ENCODE measurements around the gene GEMIN7. TPM values are rescaled to one million over a fixed set of nuclear protein-coding genes. Genes with fewer than 3 reads are reported as not detected.

GEMIN7 gene
- total RNA-seq (13.8 TPM), polyA plus RNA-seq (ENCODE audit: insufficient read depth in 1 of 8, insufficient read length in 8 of 8, low replicate concordance in 1 of 8) (10 to 100 TPM; 19.9 to 25.3 (median 21.8) TPM)
- long read RNA-seq, donor 1, partial matches to known transcripts = 0 of 4 reads
- long read RNA-seq, donor 1, other reads (novel, unspliced or antisense) = 0 of 4 reads
- long read RNA-seq, donor 2, partial matches to known transcripts = 0 of 3 reads
- long read RNA-seq, donor 2, other reads (novel, unspliced or antisense) = 0 of 3 reads
- long read RNA-seq, donor 3, transcript GEMIN7-201 (3 exons, 1,657 nt) = major isoform, 8 of 16 reads
- long read RNA-seq, donor 3, partial matches to known transcripts = 0 of 16 reads
- long read RNA-seq, donor 3, other reads (novel, unspliced or antisense) = 0 of 16 reads
- long read RNA-seq, donor 4, partial matches to known transcripts = 0 of 10 reads
- long read RNA-seq, donor 4, other reads (novel, unspliced or antisense) = 0 of 10 reads
- long read RNA-seq, donor 5, transcript GEMIN7-202 (2 exons, 716 nt) = major isoform, 12 of 25 reads
- long read RNA-seq, donor 5, transcript GEMIN7-201 (3 exons, 1,657 nt) = minor isoform, 5 of 25 reads
- long read RNA-seq, donor 5, transcript GEMIN7-204 (3 exons, 576 nt) = minor isoform, 6 of 25 reads
- long read RNA-seq, donor 5, partial matches to known transcripts = 0 of 25 reads
- long read RNA-seq, donor 5, other reads (novel, unspliced or antisense) = 0 of 25 reads
- long read RNA-seq, donor 6, transcript GEMIN7-202 (2 exons, 716 nt) = major isoform, 10 of 17 reads
- long read RNA-seq, donor 6, partial matches to known transcripts = 0 of 17 reads
- long read RNA-seq, donor 6, other reads (novel, unspliced or antisense) = 0 of 17 reads
- long read RNA-seq, donor 7, transcript GEMIN7-202 (2 exons, 716 nt) = major isoform, 7 of 15 reads
- long read RNA-seq, donor 7, transcript GEMIN7-201 (3 exons, 1,657 nt) = minor isoform, 5 of 15 reads
- long read RNA-seq, donor 7, partial matches to known transcripts = 0 of 15 reads
- long read RNA-seq, donor 7, other reads (novel, unspliced or antisense) = 0 of 15 reads
- long read RNA-seq, donor 8, partial matches to known transcripts = 0 of 8 reads
- long read RNA-seq, donor 8, other reads (novel, unspliced or antisense) = 0 of 8 reads
- long read RNA-seq, donor 9, partial matches to known transcripts = 0 of 5 reads
- long read RNA-seq, donor 9, other reads (novel, unspliced or antisense) = 0 of 5 reads
- long read RNA-seq, donor 10, partial matches to known transcripts = 0 of 5 reads
- long read RNA-seq, donor 10, other reads (novel, unspliced or antisense) = 0 of 5 reads
- long read RNA-seq, donor 11, partial matches to known transcripts = 0 of 6 reads
- long read RNA-seq, donor 11, other reads (novel, unspliced or antisense) = 0 of 6 reads

DNA sequence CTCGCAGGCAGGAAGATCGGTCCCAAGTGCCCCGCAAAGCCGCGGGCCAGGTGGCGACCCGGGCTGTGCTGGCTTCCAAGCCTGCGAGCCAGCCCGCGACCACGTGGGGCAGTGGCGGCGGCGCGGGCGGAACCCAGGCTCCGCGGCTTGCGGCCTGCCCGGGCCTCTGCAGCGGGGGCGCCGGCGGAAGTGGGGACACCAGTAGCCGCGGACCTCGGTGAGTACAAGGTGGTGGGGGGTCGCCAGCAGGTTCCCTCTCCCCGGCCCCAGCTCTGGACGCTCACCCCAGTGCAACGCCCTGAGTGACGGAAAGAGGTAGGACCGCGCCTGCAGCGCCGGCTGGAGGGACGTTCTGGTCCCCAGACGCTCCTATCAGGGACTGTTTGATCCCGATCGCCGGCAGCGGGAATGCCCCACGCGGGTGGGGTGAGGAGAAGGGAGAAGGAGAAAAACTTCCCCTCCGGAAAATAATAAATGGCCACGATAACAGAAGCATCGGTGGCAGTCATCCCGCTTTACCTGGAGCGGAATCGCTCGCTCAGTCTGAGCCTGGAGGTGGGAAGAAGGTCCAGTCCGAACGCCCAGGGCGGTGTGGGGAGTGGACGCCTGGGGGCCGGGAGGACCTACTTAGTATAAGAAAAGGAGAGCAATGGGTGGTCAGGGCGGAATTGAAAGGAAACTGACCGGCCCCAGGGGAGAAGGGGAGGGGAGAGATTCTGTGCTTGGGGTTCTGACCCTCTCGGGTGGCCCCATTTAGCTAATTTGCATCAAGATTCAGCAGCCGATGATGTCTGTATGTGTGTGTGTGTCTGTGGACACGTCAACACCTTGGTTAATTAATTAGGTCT, at the start of gene GEMIN7:
Gene GEMIN7 (plus strand): TSS at position 198 of the 848 bp plus-strand sequence. CDS start 10,855 bp downstream, outside the sequence.
- H3K36me3 ChIP-seq (ENCODE audit: control insufficient read depth, insufficient read depth, low read length) = peaks cover 11% of the 10 kb centered on the region
- WGBS (ENCODE audit: insufficient coverage) = under 1% methylated on average over 46 of the region's 61 CpGs
- peaks cover 33% of the 10 kb centered on the region for H3K4me1 ChIP-seq (ENCODE audit: control insufficient read depth, insufficient read depth, low read length)
- H3K27me3 ChIP-seq (ENCODE audit: control insufficient read depth, insufficient read depth, low read length) = peaks cover 4% of the 10 kb centered on the region
- no peaks in the 10 kb centered on the region for H3K9me3 ChIP-seq (replicated peaks; ENCODE audit: control insufficient read depth, low read depth, low read length)
- H3K4me3 ChIP-seq (ENCODE audit: low read length) = peak within 1 kb of the TSS; percentile 86
- peak within 1 kb of the TSS; percentile 21 for H3K27ac ChIP-seq (ENCODE audit: low read length)
- peak; percentile 81 for DNase-seq

DNA sequence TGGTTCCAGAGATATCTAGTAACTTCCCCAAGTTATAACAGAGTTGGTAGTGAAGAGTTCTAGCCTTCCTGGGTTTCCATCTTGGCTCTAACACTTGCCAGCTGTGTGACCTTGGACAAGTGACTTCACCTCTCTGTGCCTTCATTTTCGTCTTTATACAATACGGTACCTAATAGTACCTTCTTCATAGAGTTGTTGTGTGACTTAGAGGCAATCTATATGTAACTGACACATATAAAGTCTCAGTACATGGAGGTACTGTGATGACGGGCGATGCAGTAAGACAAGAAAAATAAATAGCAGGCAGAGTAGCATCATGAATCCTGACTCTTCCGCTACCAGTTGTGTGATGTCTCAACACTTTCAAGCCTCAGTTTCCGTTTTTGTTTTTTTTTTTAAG, 48.2 kb upstream of the GEMIN7 start:
- Histone ChIP-seq H3K4me1 (ENCODE audit: control insufficient read depth, insufficient read depth, low read length) (no peaks in the 10 kb centered on the region), H3K36me3 (ENCODE audit: control insufficient read depth, insufficient read depth, low read length) (peaks cover 49% of the 10 kb centered on the region), H3K27ac (ENCODE audit: low read length) (no peak overlapping the region), H3K9me3 (replicated peaks; ENCODE audit: control insufficient read depth, low read depth, low read length) (no peaks in the 10 kb centered on the region), H3K27me3 (ENCODE audit: control insufficient read depth, insufficient read depth, low read length) (no peaks in the 10 kb centered on the region), H3K4me3 (ENCODE audit: low read length) (no peak overlapping the region)
- WGBS (ENCODE audit: insufficient coverage) = 90% methylated on average over 4 of the region's 6 CpGs
- DNase-seq = no peak

GRCh38 chr19:45032421-45032820, 46.6 kb upstream of the GEMIN7 start:
- H3K4me3 ChIP-seq (ENCODE audit: low read length) = no peak overlapping the region
- H3K27ac ChIP-seq (ENCODE audit: low read length) = no peak overlapping the region
- WGBS (ENCODE audit: insufficient coverage) = 81% methylated on average over 18 of the region's 18 CpGs
- H3K36me3 ChIP-seq (ENCODE audit: control insufficient read depth, insufficient read depth, low read length) = peaks cover 51% of the 10 kb centered on the region
- DNase-seq = no peak
- H3K4me1 ChIP-seq (ENCODE audit: control insufficient read depth, insufficient read depth, low read length) = no peaks in the 10 kb centered on the region
- no peaks in the 10 kb centered on the region for H3K27me3 ChIP-seq (ENCODE audit: control insufficient read depth, insufficient read depth, low read length)
- H3K9me3 ChIP-seq (replicated peaks; ENCODE audit: control insufficient read depth, low read depth, low read length) = no peaks in the 10 kb centered on the region

GRCh38 chr19:45035755-45036154, 43.3 kb upstream of the GEMIN7 start:
- Histone ChIP-seq H3K36me3 (ENCODE audit: control insufficient read depth, insufficient read depth, low read length) (peaks cover 40% of the 10 kb centered on the region), H3K27ac (ENCODE audit: low read length) (no peak overlapping the region), H3K27me3 (ENCODE audit: control insufficient read depth, insufficient read depth, low read length) (no peaks in the 10 kb centered on the region), H3K9me3 (replicated peaks; ENCODE audit: control insufficient read depth, low read depth, low read length) (no peaks in the 10 kb centered on the region), H3K4me3 (ENCODE audit: low read length) (no peak overlapping the region), H3K4me1 (ENCODE audit: control insufficient read depth, insufficient read depth, low read length) (peaks cover 15% of the 10 kb centered on the region)
- 97% methylated on average over 5 of the region's 6 CpGs for WGBS (ENCODE audit: insufficient coverage)
- DNase-seq = no peak

- Histone ChIP-seq H3K4me3 (ENCODE audit: low read length) (no peak overlapping the region), H3K9me3 (replicated peaks; ENCODE audit: control insufficient read depth, low read depth, low read length) (no peaks in the 10 kb centered on the region), H3K36me3 (ENCODE audit: control insufficient read depth, insufficient read depth, low read length) (peaks cover 53% of the 10 kb centered on the region), H3K27ac (ENCODE audit: low read length) (no peak overlapping the region), H3K4me1 (ENCODE audit: control insufficient read depth, insufficient read depth, low read length) (peaks cover 15% of the 10 kb centered on the region), H3K27me3 (ENCODE audit: control insufficient read depth, insufficient read depth, low read length) (no peaks in the 10 kb centered on the region)
- no peak for DNase-seq
- WGBS (ENCODE audit: insufficient coverage) = 86% methylated on average over 23 of the region's 37 CpGs
Measured at GRCh38 chr19:45037393-45038169, 41.5 kb upstream of the GEMIN7 start.

- H3K9me3 ChIP-seq (replicated peaks; ENCODE audit: control insufficient read depth, low read depth, low read length) = no peaks in the 10 kb centered on the region
- 2% methylated on average over 62 of the region's 62 CpGs for WGBS (ENCODE audit: insufficient coverage)
- H3K4me1 ChIP-seq (ENCODE audit: control insufficient read depth, insufficient read depth, low read length) = peaks cover 15% of the 10 kb centered on the region
- H3K4me3 ChIP-seq (ENCODE audit: low read length) = peak within 1 kb of the TSS; percentile 75
- H3K27ac ChIP-seq (ENCODE audit: low read length) = peak within 1 kb of the TSS; percentile 91
- no peaks in the 10 kb centered on the region for H3K27me3 ChIP-seq (ENCODE audit: control insufficient read depth, insufficient read depth, low read length)
- peak; percentile 97 for DNase-seq
- H3K36me3 ChIP-seq (ENCODE audit: control insufficient read depth, insufficient read depth, low read length) = peaks cover 54% of the 10 kb centered on the region
Measured at GRCh38 chr19:45038931-45039893, 39.8 kb upstream of the GEMIN7 start, which contains the start of gene CLASRP. TSS of gene CLASRP (plus strand) at chr19:45039045. CDS start at chr19:45040213, 1,168 bp downstream.

- 87% methylated on average over 12 of the region's 19 CpGs for WGBS (ENCODE audit: insufficient coverage)
- Histone ChIP-seq H3K36me3 (ENCODE audit: control insufficient read depth, insufficient read depth, low read length) (peaks cover 56% of the 10 kb centered on the region), H3K27ac (ENCODE audit: low read length) (no peak overlapping the region), H3K27me3 (ENCODE audit: control insufficient read depth, insufficient read depth, low read length) (no peaks in the 10 kb centered on the region), H3K4me1 (ENCODE audit: control insufficient read depth, insufficient read depth, low read length) (peaks cover 15% of the 10 kb centered on the region), H3K9me3 (replicated peaks; ENCODE audit: control insufficient read depth, low read depth, low read length) (no peaks in the 10 kb centered on the region), H3K4me3 (ENCODE audit: low read length) (peak overlapping the region; percentile 75)
- peak; percentile 49 for DNase-seq
Measured at GRCh38 chr19:45040059-45040771, 38.8 kb upstream of the GEMIN7 start.

Measured in muscle of leg (tissue), 16 donors.